ENCODE measurements around the gene SNAP23. TPM values are rescaled to one million over a fixed set of nuclear protein-coding genes. Genes with fewer than 3 reads are reported as not detected.

The SNAP23 gene
- total and polyA plus RNA-seq, 2 of the 8 experiments (the other 6 are each of a cell fraction or from before 2014, with no cell fraction given), result 58.0 to 72.8 TPM

GRCh38 chr15:42558739-42559138, 63.3 kb downstream of the SNAP23 start:
- H3K36me3 ChIP-seq (ENCODE audit: control insufficient read depth in 2 of 4, insufficient read depth in 4 of 4, low read length in 3 of 4), result peaks cover 0 to 39% (median 25%) of the 10 kb centered on the region in 4 experiments; a peak in 6 of 8 replicates
- H3K4me1 ChIP-seq (replicated peaks in 1 of 4; ENCODE audit: control insufficient read depth in 3 of 4, insufficient read depth in 4 of 4, low read length in 3 of 4), result no peaks in the 10 kb centered on the region
- H3K9me3 ChIP-seq (ENCODE audit: insufficient read depth in 2 of 2, low read depth in 1 of 2, low read length in 1 of 2), result no peaks in the 10 kb centered on the region
- ChIA-PET POLR2A (ENCODE audit: partially characterized antibody) (interaction anchor here (0.7 kb wide), 1 partner anchor 1076 kb away, joined by 3 read pairs; no protein-coding TSS in a partner anchor), CTCF (ENCODE audit: partially characterized antibody) (interaction anchor here (0.7 to 1.6 kb wide), 2 partner anchors 93 to 727 kb away, joined by 3 to 4 read pairs; no protein-coding TSS in a partner anchor)
- H3K9ac ChIP-seq (replicated peaks in 1 of 4; ENCODE audit: extremely low read depth in 1 of 4, low read depth in 3 of 4, low read length in 3 of 4), result no peak overlapping the region
- H3K18ac ChIP-seq (ENCODE audit: extremely low read depth, low read length), result no peak overlapping the region
- H2BK15ac ChIP-seq (ENCODE audit: low read length), result no peak overlapping the region
- no peak overlapping the region for H3K56ac ChIP-seq (replicated peaks; ENCODE audit: insufficient read length, low read depth, low read length)
- H2BK12ac ChIP-seq (ENCODE audit: low read depth, low read length), result no peak overlapping the region
- H4K91ac ChIP-seq (replicated peaks; ENCODE audit: insufficient read length, low read length), result no peak overlapping the region
- H3K23me2 ChIP-seq (ENCODE audit: low read depth, low read length), result no peaks in the 10 kb centered on the region
- no peak for DNase-seq (ENCODE audit: low read depth in 1 of 2, low spot score in 2 of 2)
- no peak overlapping the region for H3K23ac ChIP-seq (ENCODE audit: insufficient read length)
- H4K5ac ChIP-seq (ENCODE audit: insufficient read length, low read depth, low read length), result no peak overlapping the region
- H2BK120ac ChIP-seq (replicated peaks; ENCODE audit: low read depth, low read length), result no peak overlapping the region
- no peak overlapping the region for H4K8ac ChIP-seq (ENCODE audit: extremely low read depth, insufficient read depth, low read length)
- no peak overlapping the region for H3K14ac ChIP-seq (ENCODE audit: insufficient read length)
- H3K4me2 ChIP-seq (ENCODE audit: insufficient read depth in 1 of 2, low read depth in 2 of 2, low read length in 2 of 2), result no peak overlapping the region
- H3K27me3 ChIP-seq (replicated peaks in 1 of 4; ENCODE audit: control insufficient read depth in 3 of 4, extremely low read depth in 1 of 4, insufficient read depth in 3 of 4, low read length in 3 of 4), result no peaks in the 10 kb centered on the region
- no peak overlapping the region for H2BK5ac ChIP-seq (ENCODE audit: low read depth, low read length)
- H2BK20ac ChIP-seq (ENCODE audit: low read length), result no peak overlapping the region
- WGBS, 2 experiments (ENCODE audit: extremely low coverage in 1 of 2, insufficient coverage in 1 of 2, insufficient read length in 1 of 2, insufficient replicate concordance in 2 of 2, low coverage in 1 of 2, low lambda C conversion rate in 2 of 2, missing lambda C conversion rate in 1 of 2), result 89% methylated on average over 3 of the region's 3 CpGs; no CpG with 5 or more reads in 1 of the 2 experiments
- no peak overlapping the region for H3K4ac ChIP-seq (replicated peaks; ENCODE audit: insufficient read length, low read depth, low read length)
- no peak overlapping the region for H2AFZ ChIP-seq (ENCODE audit: low read length)
- H3K4me3 ChIP-seq (ENCODE audit: extremely low read depth in 1 of 4, insufficient read depth in 2 of 4, low read depth in 3 of 4, low read length in 4 of 4), result no peak overlapping the region
- no peak overlapping the region for H2AK5ac ChIP-seq (ENCODE audit: low read depth, low read length)
- H3K79me2 ChIP-seq (ENCODE audit: control insufficient read depth in 1 of 2, insufficient read depth in 2 of 2, low read length in 2 of 2), result peaks cover 0 to 10% of the 10 kb centered on the region in 2 experiments; a peak in 2 of 4 replicates
- no peak overlapping the region for H3K27ac ChIP-seq (ENCODE audit: low read depth, low read length)
- H3K79me1 ChIP-seq (ENCODE audit: low read depth, low read length), result no peaks in the 10 kb centered on the region; the same call in 1 of the 2 replicates
- H4K20me1 ChIP-seq (replicated peaks in 1 of 2; ENCODE audit: control insufficient read depth in 1 of 2, insufficient read depth in 2 of 2, low read length in 2 of 2), result no peaks in the 10 kb centered on the region
- FAIRE-seq, result no peak
- TF ChIP-seq KDM1A (IDR thresholded peaks at IDR 0.05; ENCODE audit: borderline replicate concordance, low read length) (no peak), BACH1 (IDR thresholded peaks at IDR 0.05; ENCODE audit: low read length) (no peak), RBBP5 (IDR thresholded peaks at IDR 0.05; ENCODE audit: borderline replicate concordance, low read depth, low read length) (no peak), TEAD4 (IDR thresholded peaks at IDR 0.05; ENCODE audit: low read depth, low read length) (no peak), ATF3 (IDR thresholded peaks at IDR 0.05; ENCODE audit: insufficient read depth, low read depth, low read length) (no peak), POLR2AphosphoS5 (IDR thresholded peaks at IDR 0.05; ENCODE audit: low read depth, low read length) (no peak), USF2 (IDR thresholded peaks at IDR 0.05; ENCODE audit: low read length) (no peak), JUND (IDR thresholded peaks at IDR 0.05; ENCODE audit: low read length) (no peak), CHD2 (IDR thresholded peaks at IDR 0.05; ENCODE audit: low read length) (no peak), POU5F1 (IDR thresholded peaks at IDR 0.05; ENCODE audit: low read depth, low read length) (no peak), BCL11A (IDR thresholded peaks at IDR 0.05; ENCODE audit: low read depth in 2 of 2, low read length in 2 of 2) (no peak), RAD21 (IDR thresholded peaks at IDR 0.05 in 1 of 2, conservative IDR thresholded peaks at IDR 0.05 in 1 of 2; ENCODE audit: low read depth in 2 of 2, low read length in 2 of 2) (no peak), POLR2A (IDR thresholded peaks at IDR 0.05; ENCODE audit: control extremely low read depth in 1 of 2, low read depth in 2 of 2, low read length in 2 of 2) (no peak), CEBPB (IDR thresholded peaks at IDR 0.05; ENCODE audit: low read depth, low read length) (no peak)

Data from H1 (cell line).